HG03025 (cell line): ENCODE measurements around the gene OR51E1.

Experiments used
- ATAC-seq: cut with Tn5 transposase; IDR thresholded peaks from one replicate; pipeline ENCODE4 v1.9.1; 2021; ENCODE audit warnings: mild to moderate bottlenecking, moderate library complexity; ENCODE audit not compliant: unreplicated experiment, low FRiP score

OR51E1 gene

GRCh38 chr11:4643682-4644081, at the start of gene OR51E1:
OR51E1 (plus strand) TSS chr11:4643982; CDS start chr11:4652527, 8,545 bp downstream.
- ATAC-seq: no peak

- ATAC-seq: no peak
Measured at GRCh38 chr11:4605057-4605456, 38.7 kb upstream of the OR51E1 start.

- ATAC-seq: no peak
Measured at GRCh38 chr11:4606231-4607015, 37.4 kb upstream of the OR51E1 start.

- no peak for ATAC-seq
Measured at GRCh38 chr11:4607096-4607495, 36.7 kb upstream of the OR51E1 start.

GRCh38 chr11:4607781-4608666, 35.8 kb upstream of the OR51E1 start, which contains the start of gene TRIM68:
TRIM68 (minus strand) TSS chr11:4608231; CDS start chr11:4605504, 2,727 bp downstream.
- ATAC-seq: peak; percentile 100

- ATAC-seq: no peak
Measured at GRCh38 chr11:4610258-4610935, 33.4 kb upstream of the OR51E1 start.

- no peak for ATAC-seq
Measured at GRCh38 chr11:4611986-4612385, 31.8 kb upstream of the OR51E1 start.

GRCh38 chr11:4615856-4616444, 27.8 kb upstream of the OR51E1 start:
- ATAC-seq: no peak

- ATAC-seq: no peak
Measured at GRCh38 chr11:4619514-4619913, 24.3 kb upstream of the OR51E1 start.

GRCh38 chr11:4626207-4627099, 17.3 kb upstream of the OR51E1 start:
- ATAC-seq: no peak

- ATAC-seq: no peak
Measured at GRCh38 chr11:4636136-4636535, 7.6 kb upstream of the OR51E1 start.

GRCh38 chr11:4636962-4637661, 6.7 kb upstream of the OR51E1 start, which contains the start of gene OR51D1:
OR51D1 (plus strand) TSS chr11:4637477; CDS start chr11:4639791, 2,314 bp downstream.
- ATAC-seq: peak; percentile 87

GRCh38 chr11:4637662-4638047, 6.1 kb upstream of the OR51E1 start:
- no peak for ATAC-seq

GRCh38 chr11:4639931-4640330, 3.9 kb upstream of the OR51E1 start:
- no peak for ATAC-seq

- ATAC-seq: no peak
Measured at GRCh38 chr11:4641501-4641900, 2.3 kb upstream of the OR51E1 start.

GRCh38 chr11:4642043-4642442, 1.7 kb upstream of the OR51E1 start:
- ATAC-seq: no peak

- no peak for ATAC-seq
Measured at GRCh38 chr11:4643076-4643475, 706 bp upstream of the OR51E1 start.

GRCh38 chr11:4644233-4644632, 451 bp downstream of the OR51E1 start:
- ATAC-seq: no peak

- no peak for ATAC-seq
Measured at GRCh38 chr11:4645974-4646373, 2.2 kb downstream of the OR51E1 start.
